ENCODE measurements around the gene C2orf69.

DNA sequence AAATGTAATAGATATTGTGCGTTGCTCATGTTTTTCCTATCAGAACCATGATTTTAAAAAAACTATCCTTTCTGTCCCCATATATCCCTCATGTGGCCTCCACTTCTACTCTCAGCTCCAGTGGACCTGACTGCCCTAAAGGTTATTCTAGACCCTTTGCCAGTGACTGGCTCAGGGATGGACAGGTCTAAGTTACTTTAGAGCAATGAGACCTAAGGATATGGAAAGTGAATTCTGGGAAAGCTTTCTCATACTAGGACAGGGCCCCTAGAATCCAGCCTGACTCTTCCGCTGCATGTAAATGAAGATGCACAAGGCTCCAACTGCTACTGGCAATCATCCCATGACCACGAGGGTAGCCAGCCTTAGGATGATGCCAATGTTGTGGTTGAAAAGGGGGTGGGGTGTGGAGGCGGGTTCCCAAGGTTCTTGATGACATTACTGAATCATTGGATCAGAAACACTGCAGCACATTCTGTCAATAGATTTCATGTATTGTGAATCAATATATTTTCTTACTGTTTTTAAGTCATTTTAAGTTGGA, 21.3 kb downstream of the C2orf69 start:
- TF ChIP-seq, protein P1, sequence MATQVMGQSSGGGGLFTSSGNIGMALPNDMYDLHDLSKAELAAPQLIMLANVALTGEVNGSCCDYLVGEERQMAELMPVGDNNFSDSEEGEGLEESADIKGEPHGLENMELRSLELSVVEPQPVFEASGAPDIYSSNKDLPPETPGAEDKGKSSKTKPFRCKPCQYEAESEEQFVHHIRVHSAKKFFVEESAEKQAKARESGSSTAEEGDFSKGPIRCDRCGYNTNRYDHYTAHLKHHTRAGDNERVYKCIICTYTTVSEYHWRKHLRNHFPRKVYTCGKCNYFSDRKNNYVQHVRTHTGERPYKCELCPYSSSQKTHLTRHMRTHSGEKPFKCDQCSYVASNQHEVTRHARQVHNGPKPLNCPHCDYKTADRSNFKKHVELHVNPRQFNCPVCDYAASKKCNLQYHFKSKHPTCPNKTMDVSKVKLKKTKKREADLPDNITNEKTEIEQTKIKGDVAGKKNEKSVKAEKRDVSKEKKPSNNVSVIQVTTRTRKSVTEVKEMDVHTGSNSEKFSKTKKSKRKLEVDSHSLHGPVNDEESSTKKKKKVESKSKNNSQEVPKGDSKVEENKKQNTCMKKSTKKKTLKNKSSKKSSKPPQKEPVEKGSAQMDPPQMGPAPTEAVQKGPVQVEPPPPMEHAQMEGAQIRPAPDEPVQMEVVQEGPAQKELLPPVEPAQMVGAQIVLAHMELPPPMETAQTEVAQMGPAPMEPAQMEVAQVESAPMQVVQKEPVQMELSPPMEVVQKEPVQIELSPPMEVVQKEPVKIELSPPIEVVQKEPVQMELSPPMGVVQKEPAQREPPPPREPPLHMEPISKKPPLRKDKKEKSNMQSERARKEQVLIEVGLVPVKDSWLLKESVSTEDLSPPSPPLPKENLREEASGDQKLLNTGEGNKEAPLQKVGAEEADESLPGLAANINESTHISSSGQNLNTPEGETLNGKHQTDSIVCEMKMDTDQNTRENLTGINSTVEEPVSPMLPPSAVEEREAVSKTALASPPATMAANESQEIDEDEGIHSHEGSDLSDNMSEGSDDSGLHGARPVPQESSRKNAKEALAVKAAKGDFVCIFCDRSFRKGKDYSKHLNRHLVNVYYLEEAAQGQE (IDR thresholded peaks at IDR 0.05; ENCODE audit: unreplicated experiment): no peak
- TF ChIP-seq, protein P2, sequence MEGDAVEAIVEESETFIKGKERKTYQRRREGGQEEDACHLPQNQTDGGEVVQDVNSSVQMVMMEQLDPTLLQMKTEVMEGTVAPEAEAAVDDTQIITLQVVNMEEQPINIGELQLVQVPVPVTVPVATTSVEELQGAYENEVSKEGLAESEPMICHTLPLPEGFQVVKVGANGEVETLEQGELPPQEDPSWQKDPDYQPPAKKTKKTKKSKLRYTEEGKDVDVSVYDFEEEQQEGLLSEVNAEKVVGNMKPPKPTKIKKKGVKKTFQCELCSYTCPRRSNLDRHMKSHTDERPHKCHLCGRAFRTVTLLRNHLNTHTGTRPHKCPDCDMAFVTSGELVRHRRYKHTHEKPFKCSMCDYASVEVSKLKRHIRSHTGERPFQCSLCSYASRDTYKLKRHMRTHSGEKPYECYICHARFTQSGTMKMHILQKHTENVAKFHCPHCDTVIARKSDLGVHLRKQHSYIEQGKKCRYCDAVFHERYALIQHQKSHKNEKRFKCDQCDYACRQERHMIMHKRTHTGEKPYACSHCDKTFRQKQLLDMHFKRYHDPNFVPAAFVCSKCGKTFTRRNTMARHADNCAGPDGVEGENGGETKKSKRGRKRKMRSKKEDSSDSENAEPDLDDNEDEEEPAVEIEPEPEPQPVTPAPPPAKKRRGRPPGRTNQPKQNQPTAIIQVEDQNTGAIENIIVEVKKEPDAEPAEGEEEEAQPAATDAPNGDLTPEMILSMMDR (conservative IDR thresholded peaks at IDR 0.05; ENCODE audit: low read depth in 2 of 2): no peak
- no peak for TF ChIP-seq POLR2AphosphoS5 (IDR thresholded peaks at IDR 0.05; ENCODE audit: low read depth)
- TF ChIP-seq EZH2phosphoT487 (IDR thresholded peaks at IDR 0.05; ENCODE audit: unreplicated experiment): no peak
- TF ChIP-seq CREB1 (CRISPR knock-in tag; IDR thresholded peaks at IDR 0.05; ENCODE audit: low read depth): no peak
- TF ChIP-seq, protein P3, sequence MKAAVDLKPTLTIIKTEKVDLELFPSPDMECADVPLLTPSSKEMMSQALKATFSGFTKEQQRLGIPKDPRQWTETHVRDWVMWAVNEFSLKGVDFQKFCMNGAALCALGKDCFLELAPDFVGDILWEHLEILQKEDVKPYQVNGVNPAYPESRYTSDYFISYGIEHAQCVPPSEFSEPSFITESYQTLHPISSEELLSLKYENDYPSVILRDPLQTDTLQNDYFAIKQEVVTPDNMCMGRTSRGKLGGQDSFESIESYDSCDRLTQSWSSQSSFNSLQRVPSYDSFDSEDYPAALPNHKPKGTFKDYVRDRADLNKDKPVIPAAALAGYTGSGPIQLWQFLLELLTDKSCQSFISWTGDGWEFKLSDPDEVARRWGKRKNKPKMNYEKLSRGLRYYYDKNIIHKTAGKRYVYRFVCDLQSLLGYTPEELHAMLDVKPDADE (IDR thresholded peaks at IDR 0.05): no peak
- TF ChIP-seq EZH2 (IDR thresholded peaks at IDR 0.05; ENCODE audit: low read depth, unreplicated experiment): no peak
- no peak for TF ChIP-seq NANOG (IDR thresholded peaks at IDR 0.05; ENCODE audit: borderline replicate concordance)

Measured in GM23338 (cell line).